ENCODE data around the gene KMO. TPM values are rescaled to one million over a fixed set of nuclear protein-coding genes. Genes with fewer than 3 reads are reported as not detected.

KMO gene
- total RNA-seq, 1 experiment from 2014 or later = not detected

- TF ChIP-seq, protein P1, sequence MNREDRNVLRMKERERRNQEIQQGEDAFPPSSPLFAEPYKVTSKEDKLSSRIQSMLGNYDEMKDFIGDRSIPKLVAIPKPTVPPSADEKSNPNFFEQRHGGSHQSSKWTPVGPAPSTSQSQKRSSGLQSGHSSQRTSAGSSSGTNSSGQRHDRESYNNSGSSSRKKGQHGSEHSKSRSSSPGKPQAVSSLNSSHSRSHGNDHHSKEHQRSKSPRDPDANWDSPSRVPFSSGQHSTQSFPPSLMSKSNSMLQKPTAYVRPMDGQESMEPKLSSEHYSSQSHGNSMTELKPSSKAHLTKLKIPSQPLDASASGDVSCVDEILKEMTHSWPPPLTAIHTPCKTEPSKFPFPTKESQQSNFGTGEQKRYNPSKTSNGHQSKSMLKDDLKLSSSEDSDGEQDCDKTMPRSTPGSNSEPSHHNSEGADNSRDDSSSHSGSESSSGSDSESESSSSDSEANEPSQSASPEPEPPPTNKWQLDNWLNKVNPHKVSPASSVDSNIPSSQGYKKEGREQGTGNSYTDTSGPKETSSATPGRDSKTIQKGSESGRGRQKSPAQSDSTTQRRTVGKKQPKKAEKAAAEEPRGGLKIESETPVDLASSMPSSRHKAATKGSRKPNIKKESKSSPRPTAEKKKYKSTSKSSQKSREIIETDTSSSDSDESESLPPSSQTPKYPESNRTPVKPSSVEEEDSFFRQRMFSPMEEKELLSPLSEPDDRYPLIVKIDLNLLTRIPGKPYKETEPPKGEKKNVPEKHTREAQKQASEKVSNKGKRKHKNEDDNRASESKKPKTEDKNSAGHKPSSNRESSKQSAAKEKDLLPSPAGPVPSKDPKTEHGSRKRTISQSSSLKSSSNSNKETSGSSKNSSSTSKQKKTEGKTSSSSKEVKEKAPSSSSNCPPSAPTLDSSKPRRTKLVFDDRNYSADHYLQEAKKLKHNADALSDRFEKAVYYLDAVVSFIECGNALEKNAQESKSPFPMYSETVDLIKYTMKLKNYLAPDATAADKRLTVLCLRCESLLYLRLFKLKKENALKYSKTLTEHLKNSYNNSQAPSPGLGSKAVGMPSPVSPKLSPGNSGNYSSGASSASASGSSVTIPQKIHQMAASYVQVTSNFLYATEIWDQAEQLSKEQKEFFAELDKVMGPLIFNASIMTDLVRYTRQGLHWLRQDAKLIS (CRISPR knock-in tag; IDR thresholded peaks at IDR 0.05; ENCODE audit: borderline replicate concordance) = no peak
- no peak for TF ChIP-seq RELA (CRISPR knock-in tag; IDR thresholded peaks at IDR 0.05; ENCODE audit: borderline replicate concordance)
- TF ChIP-seq USF2 (CRISPR knock-in tag; IDR thresholded peaks at IDR 0.05) = no peak
- no peak for TF ChIP-seq FOXJ3 (CRISPR knock-in tag; IDR thresholded peaks at IDR 0.05; ENCODE audit: borderline replicate concordance)
- TF ChIP-seq PRRX2 (CRISPR knock-in tag; IDR thresholded peaks at IDR 0.05) = no peak
- no peak for TF ChIP-seq ZBTB21 (CRISPR knock-in tag; IDR thresholded peaks at IDR 0.05; ENCODE audit: borderline replicate concordance)
- TF ChIP-seq CREM (CRISPR knock-in tag; IDR thresholded peaks at IDR 0.05) = no peak
- TF ChIP-seq TEAD1 (CRISPR knock-in tag; IDR thresholded peaks at IDR 0.05) = no peak
- TF ChIP-seq AR (CRISPR knock-in tag; IDR thresholded peaks at IDR 0.05) = no peak
- no peak for TF ChIP-seq JAZF1 (CRISPR knock-in tag; IDR thresholded peaks at IDR 0.05)
- no peak for TF ChIP-seq ZNF396 (CRISPR knock-in tag; IDR thresholded peaks at IDR 0.05; ENCODE audit: borderline replicate concordance)
Measured at GRCh38 chr1:241503444-241503843, 28.7 kb upstream of the KMO start (continued).

- CTCF ChIA-PET = no interaction called here
- H3K4me1 Mint-ChIP-seq = no peaks in the 10 kb centered on the region
- no peaks in the 10 kb centered on the region for H3K9me3 Mint-ChIP-seq
- no peak overlapping the region for H3K27ac Mint-ChIP-seq
- no peak for DNase-seq (ENCODE audit: low spot score)
- no peaks in the 10 kb centered on the region for H3K27me3 Mint-ChIP-seq (ENCODE audit: low read depth)
- POLR2A ChIA-PET = no interaction called here
- no peak for ATAC-seq
- no peak overlapping the region for H3K4me3 Mint-ChIP-seq
- H3K36me3 Mint-ChIP-seq = peaks cover 61% of the 10 kb centered on the region
- TF ChIP-seq RORB (CRISPR knock-in tag; IDR thresholded peaks at IDR 0.05) (no peak), OVOL2 (CRISPR knock-in tag; IDR thresholded peaks at IDR 0.05; ENCODE audit: borderline replicate concordance) (no peak), GTF2I (CRISPR knock-in tag; conservative IDR thresholded peaks at IDR 0.05) (no peak), AR (CRISPR knock-in tag; IDR thresholded peaks at IDR 0.05) (no peak), GRHL2 (CRISPR knock-in tag; IDR thresholded peaks at IDR 0.05; ENCODE audit: insufficient replicate concordance, severe bottlenecking) (no peak), RELA (CRISPR knock-in tag; IDR thresholded peaks at IDR 0.05; ENCODE audit: borderline replicate concordance) (no peak), CTCF (IDR thresholded peaks at IDR 0.05) (no peak)
- TF ChIP-seq, protein P2, sequence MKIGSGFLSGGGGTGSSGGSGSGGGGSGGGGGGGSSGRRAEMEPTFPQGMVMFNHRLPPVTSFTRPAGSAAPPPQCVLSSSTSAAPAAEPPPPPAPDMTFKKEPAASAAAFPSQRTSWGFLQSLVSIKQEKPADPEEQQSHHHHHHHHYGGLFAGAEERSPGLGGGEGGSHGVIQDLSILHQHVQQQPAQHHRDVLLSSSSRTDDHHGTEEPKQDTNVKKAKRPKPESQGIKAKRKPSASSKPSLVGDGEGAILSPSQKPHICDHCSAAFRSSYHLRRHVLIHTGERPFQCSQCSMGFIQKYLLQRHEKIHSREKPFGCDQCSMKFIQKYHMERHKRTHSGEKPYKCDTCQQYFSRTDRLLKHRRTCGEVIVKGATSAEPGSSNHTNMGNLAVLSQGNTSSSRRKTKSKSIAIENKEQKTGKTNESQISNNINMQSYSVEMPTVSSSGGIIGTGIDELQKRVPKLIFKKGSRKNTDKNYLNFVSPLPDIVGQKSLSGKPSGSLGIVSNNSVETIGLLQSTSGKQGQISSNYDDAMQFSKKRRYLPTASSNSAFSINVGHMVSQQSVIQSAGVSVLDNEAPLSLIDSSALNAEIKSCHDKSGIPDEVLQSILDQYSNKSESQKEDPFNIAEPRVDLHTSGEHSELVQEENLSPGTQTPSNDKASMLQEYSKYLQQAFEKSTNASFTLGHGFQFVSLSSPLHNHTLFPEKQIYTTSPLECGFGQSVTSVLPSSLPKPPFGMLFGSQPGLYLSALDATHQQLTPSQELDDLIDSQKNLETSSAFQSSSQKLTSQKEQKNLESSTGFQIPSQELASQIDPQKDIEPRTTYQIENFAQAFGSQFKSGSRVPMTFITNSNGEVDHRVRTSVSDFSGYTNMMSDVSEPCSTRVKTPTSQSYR (CRISPR knock-in tag; IDR thresholded peaks at IDR 0.05) = no peak
Measured at GRCh38 chr1:241507189-241507863, 24.9 kb upstream of the KMO start.

All from WTC11 (cell line).